T follicular helper cell (primary cell): Measurements from ENCODE around the gene SKAP2.
A peak's percentile ranks its signal among the peaks of the same experiment; 100 is the strongest.

Experiments used
- DNase-seq: peaks from one replicate; pipeline ENCODE4 v3.0.0-alpha.2; 2020; ENCODE audit warnings: low read depth

Gene SKAP2

GRCh38 chr7:26694141-26694540, 170.2 kb downstream of the SKAP2 start:
- DNase-seq = no peak

DNA sequence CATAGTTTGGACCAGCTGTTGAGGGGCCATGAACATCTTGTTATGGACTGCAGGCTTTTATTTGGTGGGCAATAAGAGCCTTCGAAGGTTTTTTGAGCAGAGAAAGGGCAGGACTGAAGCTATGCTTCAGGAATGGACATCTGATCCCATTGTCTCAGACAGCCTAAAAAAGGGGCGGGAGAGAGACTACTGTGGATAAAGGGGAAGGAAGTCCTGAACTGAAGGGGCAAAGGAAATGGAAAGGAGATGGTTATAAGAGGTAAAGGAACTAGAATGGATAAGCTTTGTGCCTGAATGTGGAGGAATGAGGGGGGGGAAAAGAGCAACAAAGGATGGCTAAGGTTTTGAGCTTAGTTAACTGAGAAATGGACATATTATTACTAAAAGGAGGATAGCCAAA, 172.5 kb downstream of the SKAP2 start:
- no peak for DNase-seq

- no peak for DNase-seq
These were observed 173.0 kb downstream of the SKAP2 start for GRCh38 chr7:26691406-26691805.

GRCh38 chr7:26690135-26690805, 174.1 kb downstream of the SKAP2 start:
- DNase-seq = no peak

DNA sequence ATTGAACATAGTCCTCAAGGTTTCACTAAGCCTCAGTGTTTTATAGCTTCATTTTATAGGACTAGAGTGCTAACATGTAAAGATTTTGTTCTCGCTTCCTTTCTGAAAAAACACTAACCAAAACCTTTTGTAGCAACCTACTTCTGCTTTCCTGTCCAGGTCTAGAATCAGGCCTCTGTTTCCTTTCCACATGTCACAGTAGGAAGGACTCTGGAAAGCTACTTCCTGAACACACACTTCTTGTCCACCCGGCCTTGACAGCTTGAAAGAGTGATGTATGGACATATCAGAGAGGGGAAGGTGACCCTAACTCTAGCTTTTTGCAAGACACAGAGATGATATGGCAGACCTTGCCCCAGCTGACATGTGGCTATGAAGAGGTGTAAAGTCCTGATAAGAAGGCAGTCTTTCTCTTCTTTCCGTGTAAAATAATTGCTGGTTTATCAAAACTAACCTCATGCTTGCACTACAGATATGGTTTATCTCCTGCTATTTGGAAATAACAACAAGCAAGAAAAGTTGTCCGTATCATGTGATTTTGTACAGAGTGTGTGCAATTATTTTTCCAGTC, 175.4 kb downstream of the SKAP2 start:
- DNase-seq = no peak

DNA sequence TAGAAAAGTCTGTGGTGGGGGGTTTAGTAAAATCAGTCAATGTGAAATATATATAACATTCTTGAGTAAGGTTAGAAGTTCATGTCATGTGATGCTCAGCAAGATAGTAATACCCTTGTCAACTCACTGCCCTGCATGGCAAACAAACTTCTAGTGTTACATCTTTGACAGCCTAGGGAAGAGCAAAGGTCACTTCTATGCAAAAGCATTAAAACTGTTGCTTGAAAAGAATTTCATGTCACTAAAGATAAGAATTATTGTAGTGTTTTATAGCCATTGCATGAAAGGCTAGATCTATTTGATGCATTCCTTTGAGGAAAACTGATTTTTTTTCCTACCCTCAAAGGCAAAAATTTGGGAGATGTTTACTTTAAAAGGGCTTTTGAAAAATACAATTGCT, 176.0 kb downstream of the SKAP2 start:
- DNase-seq = no peak

GRCh38 chr7:26687032-26687431, 177.4 kb downstream of the SKAP2 start:
- DNase-seq = no peak

GRCh38 chr7:26686448-26686981, 177.9 kb downstream of the SKAP2 start:
- DNase-seq = no peak

DNA sequence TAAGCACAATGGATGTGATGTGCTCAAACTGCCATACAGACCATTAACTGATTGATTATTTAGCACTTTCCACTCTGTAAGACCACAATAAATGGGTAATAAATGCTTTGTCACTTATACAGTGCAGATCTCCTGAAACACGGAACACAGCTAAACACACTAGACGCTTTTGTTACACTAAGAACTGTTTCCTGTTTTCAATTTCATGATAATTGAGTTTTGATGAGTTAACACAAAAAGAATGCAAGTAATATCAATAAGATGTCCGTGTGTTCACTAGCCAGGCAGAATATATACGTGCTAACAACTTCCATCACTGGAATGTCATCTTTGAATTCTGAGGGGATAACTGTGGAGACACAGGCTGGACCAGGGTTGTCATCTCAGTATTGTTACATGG, 178.8 kb downstream of the SKAP2 start:
- no peak for DNase-seq

- DNase-seq = no peak
These were observed 179.9 kb downstream of the SKAP2 start for GRCh38 chr7:26684447-26684846.

DNA sequence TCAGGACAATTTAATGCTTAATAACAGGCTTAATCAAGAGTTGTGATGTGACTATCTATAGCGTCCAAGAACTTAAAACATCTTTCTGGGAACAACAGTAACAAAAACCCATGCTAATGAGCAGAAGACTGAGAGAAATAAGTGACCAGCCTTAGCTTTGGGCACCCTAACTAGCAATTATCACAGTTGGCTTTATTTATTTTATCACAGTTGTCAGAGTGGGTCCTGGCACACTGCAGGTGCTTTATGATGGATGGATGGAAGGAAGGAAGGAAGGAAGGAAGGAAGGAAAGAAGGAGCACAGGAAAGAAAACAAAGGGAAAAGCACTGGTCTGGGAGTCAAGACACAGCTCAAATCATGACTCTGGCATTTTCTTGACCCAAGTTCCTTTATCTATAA, 181.1 kb downstream of the SKAP2 start:
- DNase-seq = no peak

GRCh38 chr7:26681819-26682418, 182.5 kb downstream of the SKAP2 start:
- no peak for DNase-seq

GRCh38 chr7:26680587-26680986, 183.8 kb downstream of the SKAP2 start:
- DNase-seq = no peak

DNA sequence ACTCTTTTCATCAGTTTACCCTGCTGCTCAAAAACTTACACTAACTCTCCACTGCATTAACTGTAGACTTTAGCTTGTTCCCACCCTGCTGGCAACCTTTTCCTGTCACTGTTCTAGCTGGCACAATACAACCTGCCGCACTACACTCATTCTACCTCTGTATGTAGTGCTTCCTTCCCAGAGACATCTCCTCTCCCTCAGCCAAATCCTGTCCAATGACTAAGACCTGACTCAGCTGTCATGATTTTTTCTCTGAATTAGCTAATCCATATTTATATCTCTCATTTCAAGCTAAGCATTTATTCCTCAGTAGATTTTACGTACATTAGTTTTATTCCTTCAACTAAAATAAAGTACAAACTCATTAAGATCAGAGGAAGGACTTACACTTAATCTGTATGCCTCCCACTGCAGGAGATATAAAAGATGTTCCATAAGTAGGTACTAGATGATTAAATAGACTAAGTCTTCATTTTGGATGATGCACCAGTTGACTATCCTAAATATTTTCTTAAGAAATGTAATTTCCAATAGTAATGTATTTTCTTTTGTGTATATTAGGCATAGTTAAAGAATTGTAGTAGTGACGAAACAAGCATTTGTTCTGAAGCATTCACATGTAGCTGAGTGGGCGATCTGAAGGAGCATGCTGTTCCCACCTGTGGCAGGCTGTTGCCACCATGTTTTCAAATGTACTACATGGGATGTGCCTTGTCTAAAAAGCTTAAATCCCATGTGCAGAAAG, 189.1 kb downstream of the SKAP2 start:
- DNase-seq = no peak

DNA sequence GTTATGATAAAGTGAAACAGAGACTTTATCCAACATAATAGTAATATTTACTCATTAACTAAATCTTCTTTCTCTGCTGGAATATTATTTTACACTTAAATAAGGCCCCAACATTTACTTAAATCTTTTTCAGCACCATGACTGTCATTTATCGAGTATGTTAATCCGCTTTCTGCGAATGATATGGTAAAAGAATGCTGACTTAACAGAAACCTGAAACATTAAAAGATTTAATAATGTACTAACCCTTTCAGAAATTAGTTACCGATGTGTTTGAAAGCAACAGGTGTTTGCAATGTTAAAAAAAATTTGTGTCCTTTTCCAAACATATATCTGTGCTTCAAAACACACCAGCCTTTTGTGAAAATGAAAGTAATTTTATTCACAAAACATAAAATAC, 190.5 kb downstream of the SKAP2 start:
- DNase-seq = no peak

GRCh38 chr7:26673271-26673670, 191.1 kb downstream of the SKAP2 start:
- no peak for DNase-seq

- DNase-seq = no peak
These were observed 193.5 kb downstream of the SKAP2 start for GRCh38 chr7:26670841-26671240.

- DNase-seq = no peak
These were observed 194.1 kb downstream of the SKAP2 start for GRCh38 chr7:26670290-26670689.

DNA sequence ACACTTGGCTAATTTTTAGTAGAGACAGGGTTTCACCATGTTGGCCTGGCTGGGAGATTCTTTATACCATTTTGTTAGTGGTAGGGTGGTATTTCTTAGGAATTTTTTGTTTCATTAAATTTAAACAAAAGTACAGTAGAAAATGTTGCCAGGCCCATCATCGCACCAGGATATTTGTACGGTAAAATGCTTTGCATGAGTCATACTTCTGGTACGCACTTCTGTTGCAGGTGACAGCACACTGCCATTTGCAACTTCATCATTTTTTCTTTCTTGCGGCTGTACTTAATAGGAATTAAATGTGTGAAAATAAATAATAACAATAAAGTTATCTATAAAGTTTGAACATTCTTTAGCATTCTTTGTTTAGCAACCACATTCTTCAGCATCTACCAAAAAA, 195.6 kb downstream of the SKAP2 start:
- DNase-seq = no peak

GRCh38 chr7:26667514-26668133, 196.8 kb downstream of the SKAP2 start:
- DNase-seq = peak; percentile 19

DNA sequence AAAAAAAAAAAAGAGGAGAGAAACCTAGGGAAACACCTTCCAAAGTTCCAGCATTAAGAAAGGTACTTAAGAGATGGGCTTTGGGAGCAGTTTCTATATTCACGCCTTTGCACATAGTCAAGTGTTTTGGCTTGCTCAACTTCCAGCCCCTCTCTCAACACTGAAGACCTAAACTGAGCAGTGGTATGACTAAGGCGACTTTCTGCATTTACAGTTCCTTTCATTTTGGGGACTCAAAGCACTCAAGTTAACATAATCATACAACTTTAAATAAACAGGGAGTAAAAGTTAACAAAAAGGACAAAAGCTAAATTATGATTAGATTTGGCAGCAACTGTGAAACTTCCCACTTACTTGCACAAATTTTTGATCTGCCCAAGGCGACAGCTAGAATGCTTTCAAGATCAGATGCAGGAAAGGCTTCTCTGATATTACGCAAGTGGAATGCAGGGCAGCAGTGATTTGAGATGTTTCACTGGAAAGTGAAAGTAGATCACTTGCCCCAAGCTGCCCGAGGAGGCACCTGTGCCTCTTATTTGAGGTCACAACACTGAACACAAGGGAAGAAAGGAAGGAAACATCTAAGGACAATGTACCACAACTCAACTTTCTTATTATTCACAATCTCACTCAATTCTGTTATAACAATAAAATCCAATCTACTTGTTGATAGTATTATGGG, 199.5 kb downstream of the SKAP2 start:
- no peak for DNase-seq

DNA sequence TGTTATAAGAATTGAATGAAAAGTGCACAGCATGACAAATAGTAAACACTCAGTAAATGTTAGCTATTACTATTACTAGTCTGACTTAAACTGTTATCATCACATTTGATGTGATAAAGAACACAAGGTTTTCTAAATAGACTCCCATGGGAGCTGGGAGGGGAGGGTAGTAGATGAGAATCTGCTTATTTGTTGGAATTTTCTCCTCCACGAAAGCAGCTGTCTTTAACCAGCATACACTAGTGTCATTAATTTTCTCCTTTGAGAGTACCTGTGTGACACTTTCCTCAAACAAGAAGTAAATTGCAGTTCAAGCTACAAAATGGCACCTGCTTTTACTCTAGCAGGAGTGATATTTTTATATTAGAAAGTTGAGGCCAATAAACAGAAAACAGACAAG, 200.1 kb downstream of the SKAP2 start:
- DNase-seq = no peak
